H9 (cell line): ENCODE data around the gene MRC1. TPM values are rescaled to one million over a fixed set of nuclear protein-coding genes. Genes with fewer than 3 reads are reported as not detected.

Experiments used
- DNase-seq: peaks from one replicate; pipeline ENCODE4 v3.0.0-alpha.2; 2017
- H2AFZ ChIP-seq: one replicate; pipeline ENCODE4 v1.6.1; 2013; ENCODE audit warnings: mild to moderate bottlenecking, low read length, control low read depth, moderate library complexity
- H2AK5ac ChIP-seq: 2 replicates; pipeline ENCODE4 v1.6.1; 2013; ENCODE audit warnings: low read length, control low read depth, mixed read lengths; ENCODE audit not compliant: insufficient read length
- H2BK120ac ChIP-seq: one replicate; pipeline ENCODE4 v1.6.1; 2013; ENCODE audit warnings: low read depth, mild to moderate bottlenecking, low read length, control low read depth, inconsistent platforms; ENCODE audit not compliant: poor library complexity, severe bottlenecking
- H2BK12ac ChIP-seq: 2 replicates; pipeline ENCODE4 v1.6.1; 2013; ENCODE audit warnings: low read length, control low read depth, mixed read lengths, low read depth; ENCODE audit not compliant: insufficient read length
- H2BK15ac ChIP-seq: 2 replicates; pipeline ENCODE4 v1.6.1; 2013; ENCODE audit warnings: low read depth, low read length, control low read depth
- H2BK20ac ChIP-seq: one replicate; pipeline ENCODE4 v1.6.1; 2013; ENCODE audit warnings: low read depth, mild to moderate bottlenecking, low read length, control low read depth, inconsistent platforms; ENCODE audit not compliant: poor library complexity, severe bottlenecking
- H2BK5ac ChIP-seq: 2 replicates; pipeline ENCODE4 v1.6.1; 2013; ENCODE audit warnings: low read length, control low read depth, mixed read lengths; ENCODE audit not compliant: insufficient read length
- H3K14ac ChIP-seq: 2 replicates; pipeline ENCODE4 v1.6.1; 2013; ENCODE audit warnings: low read length, control low read depth; ENCODE audit not compliant: insufficient read depth
- H3K18ac ChIP-seq: 2 replicates; pipeline ENCODE4 v1.6.1; 2013; ENCODE audit warnings: low read depth, mild to moderate bottlenecking, mixed read lengths, low read length, control low read depth; ENCODE audit not compliant: insufficient read length
- H3K23ac ChIP-seq: 2 replicates; pipeline ENCODE4 v1.6.1; 2013; ENCODE audit warnings: low read length, control low read depth, mixed read lengths, low read depth; ENCODE audit not compliant: insufficient read length
- H3K23me2 ChIP-seq: 2 replicates; pipeline ENCODE4 v1.6.1; 2013; ENCODE audit warnings: low read depth, mild to moderate bottlenecking, mixed read lengths, low read length, control low read depth; ENCODE audit not compliant: insufficient read length, poor library complexity, severe bottlenecking
- H3K27ac ChIP-seq: 2 replicates; pipeline ENCODE4 v1.5.1; 2013; ENCODE audit warnings: low read length, control low read depth, mixed read lengths, low read depth; ENCODE audit not compliant: insufficient read length
- H3K27me3 ChIP-seq: 2 replicates; pipeline ENCODE4 v1.6.1; 2013; ENCODE audit warnings: low read length, control low read depth, inconsistent platforms; ENCODE audit not compliant: insufficient read depth
- H3K4ac ChIP-seq: 2 replicates; pipeline ENCODE4 v1.6.1; 2013; ENCODE audit warnings: low read depth, mild to moderate bottlenecking, control low read depth, inconsistent platforms, low read length, moderate library complexity
- H3K4me1 ChIP-seq: 2 replicates; pipeline ENCODE4 v1.6.1; 2013; ENCODE audit warnings: low read length, control low read depth, inconsistent platforms; ENCODE audit not compliant: insufficient read depth
- H3K4me2 ChIP-seq: 2 replicates; pipeline ENCODE4 v1.6.1; 2013; ENCODE audit warnings: low read length, control low read depth, mixed read lengths; ENCODE audit not compliant: insufficient read length, insufficient read depth
- H3K56ac ChIP-seq: 2 replicates; pipeline ENCODE4 v1.6.1; 2013; ENCODE audit warnings: low read depth, mild to moderate bottlenecking, mixed read lengths, low read length, control low read depth; ENCODE audit not compliant: insufficient read length
- H3K79me1 ChIP-seq: 2 replicates; pipeline ENCODE4 v1.6.1; 2013; ENCODE audit warnings: low read depth, mild to moderate bottlenecking, moderate library complexity, low read length, control low read depth, inconsistent platforms; ENCODE audit not compliant: insufficient read depth, poor library complexity, severe bottlenecking
- H3K79me2 ChIP-seq: 2 replicates; pipeline ENCODE4 v1.6.1; 2013; ENCODE audit warnings: low read length, control low read depth, inconsistent platforms; ENCODE audit not compliant: insufficient read depth
- H3K9ac ChIP-seq: 2 replicates; pipeline ENCODE4 v1.6.1; 2013; ENCODE audit warnings: low read length, control low read depth, mixed read lengths; ENCODE audit not compliant: insufficient read length; ENCODE audit errors: extremely low read depth
- H3K9me3 ChIP-seq: one replicate; pipeline ENCODE4 v1.6.1; 2013; ENCODE audit warnings: low read depth, low read length, inconsistent platforms; ENCODE audit not compliant: control insufficient read depth
- H3T11ph ChIP-seq: one replicate; pipeline ENCODE4 v1.6.1; 2013; ENCODE audit warnings: mild to moderate bottlenecking, low read length, control low read depth, inconsistent platforms
- H4K20me1 ChIP-seq: one replicate; pipeline ENCODE4 v1.6.1; 2013; ENCODE audit not compliant: control insufficient read depth, insufficient read length, insufficient read depth
- H4K5ac ChIP-seq: 2 replicates; pipeline ENCODE4 v1.6.1; 2013; ENCODE audit warnings: low read depth, mild to moderate bottlenecking, mixed read lengths, low read length, control low read depth; ENCODE audit not compliant: insufficient read length
- H4K8ac ChIP-seq: replicated peaks from 2 replicates; pipeline ENCODE4 v1.6.1; 2013; ENCODE audit warnings: low read length, control low read depth, mixed read lengths, low read depth; ENCODE audit not compliant: insufficient read length
- H4K91ac ChIP-seq: 2 replicates; pipeline ENCODE4 v1.6.1; 2013; ENCODE audit warnings: low read depth, mild to moderate bottlenecking, moderate library complexity, mixed read lengths, low read length, control low read depth; ENCODE audit not compliant: insufficient read length
- H3K27ac Mint-ChIP-seq, 3 experiments: 2 replicates in 2 of 3; 3 replicates in 1 of 3; pipeline ENCODE4 v1.8.0; 2020 to 2021; ENCODE audit warnings: mixed read lengths in 3 of 3, mild to moderate bottlenecking in 1 of 3, moderate library complexity in 1 of 3
- H3K27me3 Mint-ChIP-seq: 2 replicates; pipeline ENCODE4 v1.8.0; 2021; ENCODE audit warnings: low read depth, mild to moderate bottlenecking, moderate library complexity, mixed read lengths
- H3K36me3 Mint-ChIP-seq, 3 experiments: 2 replicates in 2 of 3; 3 replicates in 1 of 3; pipeline ENCODE4 v1.8.0; 2020 to 2021; ENCODE audit warnings: low read depth in 3 of 3, mixed read lengths in 3 of 3; ENCODE audit not compliant: insufficient read depth in 1 of 3
- H3K4me1 Mint-ChIP-seq, 2 experiments: 2 replicates each; pipeline ENCODE4 v1.8.0; 2020; ENCODE audit warnings: mixed read lengths in 2 of 2
- H3K4me3 Mint-ChIP-seq, 2 experiments: 2 replicates in 1 of 2; 3 replicates in 1 of 2; pipeline ENCODE4 v1.8.0; 2020 to 2021; ENCODE audit warnings: mild to moderate bottlenecking in 2 of 2, mixed read lengths in 2 of 2, moderate library complexity in 1 of 2
- H3K9me3 Mint-ChIP-seq, 2 experiments: 2 replicates in 1 of 2; 3 replicates in 1 of 2; pipeline ENCODE4 v1.8.0; 2020; ENCODE audit warnings: mild to moderate bottlenecking in 2 of 2, mixed read lengths in 2 of 2, moderate library complexity in 1 of 2
- WGBS: extraction: QIAGEN DNeasy Blood & Tissue Kit; methylation state at CpG from one replicate; pipeline ENCODE4 v1.1.7; 2013; ENCODE audit warnings: missing lambda C conversion rate, low lambda C conversion rate, mixed read lengths; ENCODE audit not compliant: insufficient read length; ENCODE audit errors: extremely low coverage; 5-methylcytosine and 5-hydroxymethylcytosine counted together
- total RNA-seq: library from RNA; stranded (reverse); gene quantifications from 2 replicates; pipeline ENCODE4 v1.2.1, GENCODE V29; 2021
- TF ChIP-seq, protein P1 (sequence below): fragments of 200-600 bp; sonication (generic); conservative IDR thresholded peaks from 3 replicates; pipeline ENCODE4 v1.8.0; 2021; ENCODE audit warnings: antibody characterized with exemption, mild to moderate bottlenecking

The MRC1 gene
- total RNA-seq, 1 experiment from 2014 or later: not detected

DNA sequence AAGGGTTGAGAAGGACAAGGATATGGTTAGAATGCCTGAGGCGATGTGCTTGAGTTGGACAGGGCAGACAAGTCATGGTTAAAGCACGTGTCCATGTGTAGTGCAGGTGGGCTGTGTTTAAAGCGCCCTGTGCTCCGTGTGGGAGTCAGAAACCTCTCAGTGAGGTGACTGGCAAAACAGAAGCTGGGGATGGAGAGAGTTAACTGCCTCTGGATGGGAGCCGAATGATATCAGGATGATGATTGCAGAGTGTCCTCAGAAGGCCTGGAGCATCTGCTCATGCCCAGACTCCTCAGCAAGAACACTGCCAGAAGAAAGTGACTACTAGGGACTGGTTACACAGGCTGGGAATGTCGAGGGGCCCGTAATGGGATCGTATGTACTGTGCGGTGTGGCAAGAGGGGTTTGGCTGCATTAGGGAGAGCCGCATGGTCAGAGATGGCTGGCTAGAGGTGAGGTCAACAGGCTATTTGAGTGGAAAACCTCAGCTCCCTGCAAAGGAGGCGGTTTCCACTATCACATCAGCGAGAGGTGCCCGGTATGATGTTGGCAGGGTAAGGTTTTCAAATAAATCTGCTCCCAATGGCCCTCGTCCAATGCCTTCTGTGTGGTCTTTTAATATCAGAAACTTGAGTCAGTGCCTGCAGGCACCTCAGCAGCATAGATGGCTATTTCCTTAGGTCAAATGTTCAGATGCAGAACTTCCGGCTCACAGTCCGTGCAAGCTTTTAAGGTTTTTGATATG lies 26.1 kb upstream of the MRC1 start:
- Histone ChIP-seq H4K91ac (no peak overlapping the region), H3K4me1 (no peaks in the 10 kb centered on the region), H3K4ac (no peak overlapping the region), H2BK20ac (no peak overlapping the region), H3K23me2 (no peaks in the 10 kb centered on the region), H2AK5ac (no peak overlapping the region), H2BK15ac (no peak overlapping the region), H3K9me3 (no peaks in the 10 kb centered on the region), H4K20me1 (no peaks in the 10 kb centered on the region), H3K27me3 (no peaks in the 10 kb centered on the region), H3K9ac (no peak overlapping the region), H3K18ac (no peak overlapping the region), H2BK5ac (no peak overlapping the region), H3K23ac (no peak overlapping the region), H3K14ac (no peak overlapping the region), H2BK12ac (no peak overlapping the region), H3K79me1 (no peaks in the 10 kb centered on the region), H2BK120ac (no peak overlapping the region), H3T11ph (no peak overlapping the region), H4K5ac (no peak overlapping the region), H3K56ac (no peak overlapping the region), H3K27ac (no peak overlapping the region), H3K4me2 (no peak overlapping the region), H4K8ac (no peak overlapping the region), H3K79me2 (no peaks in the 10 kb centered on the region), H2AFZ (no peak overlapping the region)
- no peak overlapping the region for H3K4me3 Mint-ChIP-seq
- peaks cover 2% of the 10 kb centered on the region; the same call in 1 of the 2 replicates for H3K27me3 Mint-ChIP-seq
- no peak for DNase-seq
- H3K4me1 Mint-ChIP-seq: peaks cover 5 to 6% of the 10 kb centered on the region in 2 experiments
- no peaks in the 10 kb centered on the region for H3K9me3 Mint-ChIP-seq
- no peak overlapping the region for H3K27ac Mint-ChIP-seq
- WGBS: no CpG with 5 or more reads among the region's 16 CpGs
- no peaks in the 10 kb centered on the region for H3K36me3 Mint-ChIP-seq
- TF ChIP-seq, protein P1, sequence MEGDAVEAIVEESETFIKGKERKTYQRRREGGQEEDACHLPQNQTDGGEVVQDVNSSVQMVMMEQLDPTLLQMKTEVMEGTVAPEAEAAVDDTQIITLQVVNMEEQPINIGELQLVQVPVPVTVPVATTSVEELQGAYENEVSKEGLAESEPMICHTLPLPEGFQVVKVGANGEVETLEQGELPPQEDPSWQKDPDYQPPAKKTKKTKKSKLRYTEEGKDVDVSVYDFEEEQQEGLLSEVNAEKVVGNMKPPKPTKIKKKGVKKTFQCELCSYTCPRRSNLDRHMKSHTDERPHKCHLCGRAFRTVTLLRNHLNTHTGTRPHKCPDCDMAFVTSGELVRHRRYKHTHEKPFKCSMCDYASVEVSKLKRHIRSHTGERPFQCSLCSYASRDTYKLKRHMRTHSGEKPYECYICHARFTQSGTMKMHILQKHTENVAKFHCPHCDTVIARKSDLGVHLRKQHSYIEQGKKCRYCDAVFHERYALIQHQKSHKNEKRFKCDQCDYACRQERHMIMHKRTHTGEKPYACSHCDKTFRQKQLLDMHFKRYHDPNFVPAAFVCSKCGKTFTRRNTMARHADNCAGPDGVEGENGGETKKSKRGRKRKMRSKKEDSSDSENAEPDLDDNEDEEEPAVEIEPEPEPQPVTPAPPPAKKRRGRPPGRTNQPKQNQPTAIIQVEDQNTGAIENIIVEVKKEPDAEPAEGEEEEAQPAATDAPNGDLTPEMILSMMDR: no peak
